Measurements from ENCODE around the gene AK3.
"Not testable (repeated sequence)": the region's sequence is repeated elsewhere in the genome, so short reads cannot be mapped to it uniquely, and the experiment has no call there.

AK3 gene

DNA sequence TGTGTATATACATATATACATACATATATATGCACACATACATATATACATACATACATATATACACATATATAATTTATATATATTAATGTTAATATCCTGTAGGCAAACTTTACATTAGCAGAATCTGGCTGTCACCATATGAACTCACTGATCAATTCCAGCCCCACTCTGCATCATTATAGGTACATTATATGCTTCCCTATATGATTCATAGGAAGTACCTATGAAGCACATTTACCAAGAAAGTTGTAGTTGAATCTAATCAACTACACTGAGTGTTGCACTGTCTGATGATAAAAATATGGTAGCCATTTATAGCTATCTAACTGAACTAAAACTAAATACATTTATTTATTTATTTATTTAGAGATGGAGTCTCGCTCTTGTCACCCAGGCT, 69.3 kb downstream of the AK3 start:
- no peak overlapping the region for H3K27ac Mint-ChIP-seq
- no peak overlapping the region for H3K4me3 Mint-ChIP-seq
- no peak for DNase-seq
- H3K4me1 Mint-ChIP-seq: peaks cover 38% of the 10 kb centered on the region
- no peaks in the 10 kb centered on the region for H3K9me3 Mint-ChIP-seq
- no peaks in the 10 kb centered on the region for H3K27me3 Mint-ChIP-seq
- peak; percentile 29 for ATAC-seq

DNA sequence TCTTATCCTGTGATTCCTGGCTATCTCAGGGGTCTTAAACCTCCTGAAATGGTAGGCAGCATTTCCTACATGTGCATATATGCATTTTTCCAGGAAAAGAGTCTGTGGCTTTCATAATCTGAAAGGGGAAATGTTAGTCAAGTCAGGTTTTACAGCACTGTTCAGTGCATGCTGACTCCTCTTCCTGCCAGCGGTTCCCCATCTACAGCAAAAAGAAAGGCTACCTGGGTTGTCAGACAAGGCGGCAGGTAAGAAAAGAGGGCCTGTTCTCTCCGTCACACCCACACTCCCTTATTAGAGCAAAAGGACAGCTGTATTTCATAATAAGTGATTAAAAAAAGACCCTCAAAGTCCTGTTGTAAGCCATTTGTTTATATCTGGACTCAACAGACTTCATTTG, 70.4 kb downstream of the AK3 start:
- peak overlapping the region; percentile 34 to 65 for H3K27ac Mint-ChIP-seq
- no peaks in the 10 kb centered on the region for H3K9me3 Mint-ChIP-seq
- peak overlapping the region; percentile 30 to 43 for H3K4me3 Mint-ChIP-seq
- H3K27me3 Mint-ChIP-seq: no peaks in the 10 kb centered on the region
- peaks cover 50% of the 10 kb centered on the region for H3K4me1 Mint-ChIP-seq
- DNase-seq (no peak), ATAC-seq (no peak)

DNA sequence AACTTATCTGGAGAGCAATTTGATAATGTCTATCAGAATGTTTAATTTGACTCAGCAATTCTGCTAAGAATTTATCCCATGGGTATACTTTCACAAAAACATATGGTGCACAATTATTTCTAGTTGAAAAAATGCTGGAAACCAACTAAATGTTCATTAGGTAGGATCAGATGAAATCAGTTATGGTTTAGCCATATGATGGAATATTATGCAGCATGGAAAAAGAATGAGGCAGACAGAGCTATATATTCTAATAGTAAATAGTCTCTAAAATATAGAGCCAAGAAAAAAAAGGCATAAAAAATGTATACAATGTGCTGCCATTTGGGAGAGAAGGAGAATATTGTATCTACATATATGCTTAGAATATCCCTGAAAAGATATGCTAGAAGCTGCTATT, 71.1 kb downstream of the AK3 start:
- Mint-ChIP-seq H3K9me3 (no peaks in the 10 kb centered on the region), H3K4me1 (peaks cover 57% of the 10 kb centered on the region), H3K27me3 (no peaks in the 10 kb centered on the region), H3K27ac (no peak overlapping the region), H3K4me3 (no peak overlapping the region)
- ATAC-seq (no peak), DNase-seq (no peak)

DNA sequence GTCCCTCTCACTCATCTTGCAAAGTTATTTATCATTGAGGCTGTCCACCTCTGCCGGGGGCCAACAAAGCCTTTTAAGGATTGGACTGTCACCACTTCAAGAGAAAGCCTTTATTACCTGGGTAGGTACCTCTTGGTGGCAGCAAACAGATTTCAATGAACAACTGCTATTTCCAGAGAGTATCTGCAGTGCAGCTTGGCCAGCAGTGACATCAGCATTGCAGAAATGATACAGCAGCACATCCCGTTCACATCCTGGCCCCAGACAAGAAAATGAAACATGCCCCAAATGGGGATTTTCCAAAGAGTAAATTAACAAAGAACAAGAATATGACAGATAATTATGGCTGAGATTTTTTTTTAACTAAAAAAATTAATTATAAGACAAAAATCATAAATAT, 72.4 kb downstream of the AK3 start:
- ATAC-seq (peak; percentile 70), DNase-seq (peak in 1 of 2 donors; percentile 20)
- Mint-ChIP-seq H3K4me3 (peak overlapping the region in 1 of 2 donors; percentile 9), H3K9me3 (no peaks in the 10 kb centered on the region), H3K27ac (no peak overlapping the region), H3K27me3 (no peaks in the 10 kb centered on the region), H3K4me1 (peaks cover 70% of the 10 kb centered on the region)

DNA sequence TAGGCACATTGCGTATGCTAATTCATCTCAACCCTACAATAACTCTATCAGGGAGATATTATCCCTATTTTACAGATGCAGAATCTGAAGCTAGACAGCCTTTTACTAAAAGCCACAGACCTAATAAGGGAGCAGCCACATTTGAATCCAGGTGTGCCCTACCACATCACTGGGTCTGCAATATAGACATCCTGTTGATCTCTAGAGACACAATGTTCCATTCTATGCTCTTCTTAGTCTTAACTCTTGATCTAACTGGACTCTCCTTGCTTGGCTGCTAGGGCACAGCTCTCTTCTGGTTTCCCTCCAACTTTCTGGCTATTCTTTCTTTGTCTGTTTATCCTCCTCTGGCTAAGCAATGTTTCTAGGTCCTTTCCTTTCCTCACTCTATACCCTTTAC, 73.3 kb downstream of the AK3 start:
- Mint-ChIP-seq H3K4me1 (peaks cover 79% of the 10 kb centered on the region), H3K9me3 (no peaks in the 10 kb centered on the region), H3K27me3 (no peaks in the 10 kb centered on the region), H3K4me3 (no peak overlapping the region), H3K27ac (no peak overlapping the region)
- ATAC-seq (no peak), DNase-seq (no peak)

DNA sequence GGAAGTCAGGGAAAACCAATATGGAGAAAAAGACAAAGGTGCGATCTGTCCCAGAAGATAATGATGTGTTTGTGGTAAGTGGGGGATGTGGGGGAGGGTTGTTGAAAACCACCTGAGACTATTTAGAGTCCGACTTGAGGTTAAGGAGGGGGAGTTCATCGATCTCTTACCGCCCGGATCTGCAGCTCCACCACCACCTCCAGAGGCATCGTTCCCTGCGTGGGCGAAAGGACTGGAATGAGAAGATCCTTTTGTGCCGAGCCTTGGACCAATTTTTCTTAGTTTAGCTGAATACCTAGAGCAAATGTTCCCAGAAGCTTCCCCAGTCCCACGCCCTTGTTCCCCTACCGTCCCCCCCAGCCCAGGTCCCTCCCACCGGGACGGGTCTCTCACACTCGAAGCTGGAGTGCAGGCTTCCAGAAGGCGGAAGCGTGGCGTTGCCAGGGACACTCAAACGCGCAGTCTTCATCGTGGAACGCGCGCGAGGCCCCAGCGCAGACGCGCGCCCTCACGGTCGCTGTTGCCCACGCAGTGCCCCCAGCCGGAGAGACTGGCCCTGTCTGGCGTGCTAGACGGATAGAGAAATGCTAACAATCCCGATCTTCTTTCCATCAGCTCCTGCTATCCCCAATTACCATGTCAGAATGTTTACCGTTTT, 74.8 kb downstream of the AK3 start, which contains the start of gene SPATA6L:
TSS of gene SPATA6L (minus strand) at position 439 of the 658 bp plus-strand sequence. CDS start at position 209, 230 bp downstream.
- peak within 1 kb of the TSS; percentile 86 to 89 for H3K4me3 Mint-ChIP-seq
- DNase-seq (peak; percentile 27 to 37), ATAC-seq (peak; percentile 46)
- H3K27ac Mint-ChIP-seq: peak within 1 kb of the TSS; percentile 64 to 77
- no peaks in the 10 kb centered on the region for H3K27me3 Mint-ChIP-seq
- peaks cover 84% of the 10 kb centered on the region for H3K4me1 Mint-ChIP-seq
- H3K9me3 Mint-ChIP-seq: no peaks in the 10 kb centered on the region

DNA sequence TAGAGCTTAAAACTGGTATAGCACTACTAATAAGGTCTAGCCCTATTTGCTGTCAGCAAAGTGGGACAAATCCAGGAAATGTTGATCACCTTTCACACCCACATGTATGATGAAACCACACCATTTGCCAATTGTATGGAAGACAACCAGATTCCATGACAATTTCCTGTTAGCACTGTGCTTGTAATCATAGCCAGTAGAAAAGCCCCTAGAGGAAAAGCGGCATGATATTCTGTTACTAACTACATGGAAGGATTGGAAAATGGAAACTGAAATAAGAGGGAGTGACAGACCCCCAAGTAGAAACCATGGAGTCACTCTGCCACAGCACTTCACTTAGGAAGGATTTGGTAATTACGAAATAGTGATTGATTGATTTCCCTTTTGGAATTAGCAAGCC, 75.6 kb downstream of the AK3 start:
- Mint-ChIP-seq H3K4me3 (peak overlapping the region; percentile 86 to 89), H3K9me3 (no peaks in the 10 kb centered on the region), H3K27me3 (no peaks in the 10 kb centered on the region), H3K4me1 (peaks cover 80% of the 10 kb centered on the region), H3K27ac (no peak overlapping the region)
- DNase-seq (no peak), ATAC-seq (no peak)

DNA sequence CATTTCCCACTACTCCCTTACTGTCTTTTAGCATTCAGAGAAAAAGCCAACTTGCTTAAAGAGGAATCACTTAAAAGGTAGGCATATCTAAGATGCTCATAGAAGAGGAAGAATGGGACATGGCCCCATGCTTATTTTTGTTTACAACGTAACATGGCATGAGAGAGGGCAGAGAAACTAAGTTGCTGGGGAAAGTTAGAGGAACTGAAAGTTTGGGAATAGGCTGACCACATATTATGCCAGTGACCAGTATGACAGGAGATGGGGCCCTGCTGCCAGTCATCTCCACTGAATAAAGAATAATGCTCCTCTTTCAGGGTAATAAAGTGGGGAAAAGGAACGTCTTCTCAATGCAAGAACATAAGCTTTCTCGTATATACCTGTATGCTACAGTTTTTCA, 77.0 kb downstream of the AK3 start:
- H3K27ac Mint-ChIP-seq: no peak overlapping the region
- peaks cover 74% of the 10 kb centered on the region for H3K4me1 Mint-ChIP-seq
- no peak for ATAC-seq
- no peak for DNase-seq
- peak overlapping the region; percentile 49 to 96 for H3K4me3 Mint-ChIP-seq
- H3K9me3 Mint-ChIP-seq: no peaks in the 10 kb centered on the region
- H3K27me3 Mint-ChIP-seq: no peaks in the 10 kb centered on the region

DNA sequence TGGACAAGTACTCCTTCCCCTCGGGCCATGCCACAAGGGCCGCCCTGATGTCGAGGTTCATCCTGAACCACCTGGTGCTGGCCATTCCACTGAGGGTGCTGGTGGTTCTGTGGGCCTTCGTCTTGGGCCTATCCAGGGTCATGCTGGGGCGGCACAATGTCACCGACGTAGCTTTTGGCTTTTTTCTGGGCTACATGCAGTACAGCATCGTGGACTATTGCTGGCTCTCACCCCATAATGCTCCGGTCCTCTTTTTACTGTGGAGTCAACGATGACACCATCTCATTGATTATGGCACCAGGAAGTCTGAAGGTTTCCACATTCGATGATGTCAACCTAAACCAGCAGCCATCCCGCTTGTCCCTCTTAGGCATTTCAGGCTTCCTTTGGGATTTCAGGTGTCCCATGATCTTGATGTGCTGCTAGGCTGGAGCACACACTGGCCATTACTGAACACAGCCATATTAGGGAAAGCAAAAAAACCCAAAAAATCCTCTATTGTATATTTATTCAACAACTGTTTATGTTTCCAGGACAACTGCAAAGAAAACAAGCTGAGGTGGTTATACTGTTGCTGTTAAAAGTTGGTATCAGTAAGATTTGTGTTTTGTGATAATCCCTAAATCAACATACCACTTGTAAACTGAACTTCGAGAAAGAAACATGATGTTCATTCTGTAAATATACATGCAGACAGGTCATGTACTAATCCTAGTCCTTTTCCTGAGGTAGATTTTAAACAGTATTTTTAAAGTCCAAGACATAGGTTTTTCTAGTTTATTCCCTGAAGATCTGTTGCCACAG, 77.8 kb downstream of the AK3 start:
- peak; percentile 27 for ATAC-seq
- no peaks in the 10 kb centered on the region for H3K9me3 Mint-ChIP-seq
- DNase-seq: no peak
- H3K27me3 Mint-ChIP-seq: no peaks in the 10 kb centered on the region
- peaks cover 67% of the 10 kb centered on the region for H3K4me1 Mint-ChIP-seq
- H3K27ac Mint-ChIP-seq: peak overlapping the region; percentile 77 to 85
- peak overlapping the region; percentile 89 to 96 for H3K4me3 Mint-ChIP-seq

DNA sequence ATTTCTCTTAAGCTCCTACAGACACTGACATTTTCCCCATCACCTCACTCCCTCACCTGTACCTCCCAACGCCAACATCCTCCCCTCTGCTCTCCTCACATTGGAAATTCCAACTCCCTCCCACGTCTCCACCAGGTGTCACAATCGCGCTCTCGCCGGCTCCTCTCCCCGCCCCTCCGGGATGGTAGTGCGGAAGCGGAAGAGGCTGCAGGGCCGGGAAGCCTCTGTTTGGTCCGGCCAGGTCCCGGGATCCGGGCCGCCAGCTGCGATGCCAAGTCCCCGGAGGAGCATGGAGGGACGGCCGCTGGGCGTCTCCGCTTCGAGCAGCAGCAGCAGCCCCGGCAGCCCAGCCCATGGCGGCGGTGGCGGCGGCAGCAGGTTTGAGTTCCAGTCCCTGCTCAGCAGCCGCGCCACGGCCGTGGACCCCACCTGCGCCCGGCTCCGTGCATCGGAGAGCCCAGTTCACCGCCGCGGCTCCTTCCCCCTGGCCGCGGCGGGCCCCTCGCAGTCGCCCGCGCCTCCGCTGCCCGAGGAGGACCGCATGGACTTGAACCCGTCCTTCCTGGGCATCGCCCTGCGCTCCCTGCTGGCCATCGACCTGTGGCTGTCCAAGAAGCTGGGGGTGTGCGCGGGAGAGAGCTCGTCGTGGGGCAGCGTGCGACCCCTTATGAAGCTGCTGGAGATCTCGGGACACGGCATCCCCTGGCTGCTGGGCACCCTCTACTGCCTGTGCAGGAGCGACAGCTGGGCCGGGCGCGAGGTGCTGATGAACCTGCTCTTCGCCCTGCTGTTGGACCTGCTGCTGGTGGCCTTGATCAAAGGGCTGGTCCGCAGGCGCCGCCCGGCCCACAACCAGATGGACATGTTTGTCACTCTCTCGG, 78.7 kb downstream of the AK3 start, which contains the start of gene PLPP6:
TSS of gene PLPP6 (plus strand) at position 187 of the 881 bp plus-strand sequence. CDS start at position 269, 82 bp downstream.
- Mint-ChIP-seq H3K27me3 (no peaks in the 10 kb centered on the region), H3K9me3 (no peaks in the 10 kb centered on the region), H3K4me1 (peaks cover 59% of the 10 kb centered on the region), H3K4me3 (peak within 1 kb of the TSS; percentile 89 to 96), H3K27ac (peak within 1 kb of the TSS; percentile 77 to 93)
- DNase-seq (peak; percentile 62 to 72), ATAC-seq (peak; percentile 81)

DNA sequence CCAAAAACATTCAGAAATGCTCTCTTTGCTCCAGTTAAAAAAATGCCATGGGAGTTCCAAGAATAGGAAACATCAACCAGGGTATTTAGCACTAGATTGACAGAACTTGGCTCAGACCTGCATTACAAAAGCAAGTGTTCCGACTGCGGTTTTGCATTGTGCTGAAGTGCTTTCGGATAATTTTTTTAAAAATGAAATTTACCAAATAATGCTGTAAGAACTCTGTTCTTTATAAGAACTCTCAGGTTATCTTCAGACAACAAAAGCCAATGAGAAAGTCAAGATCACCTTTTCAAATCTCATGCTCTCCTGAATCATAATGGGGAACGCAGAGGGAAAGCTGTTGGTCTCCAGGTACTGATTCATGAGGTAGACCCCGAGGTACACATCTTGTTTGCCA, 79.4 kb downstream of the AK3 start:
- no peak for DNase-seq
- peak overlapping the region; percentile 8 to 93 for H3K27ac Mint-ChIP-seq
- no peaks in the 10 kb centered on the region for H3K9me3 Mint-ChIP-seq
- no peaks in the 10 kb centered on the region for H3K27me3 Mint-ChIP-seq
- H3K4me3 Mint-ChIP-seq: peak overlapping the region; percentile 89 to 96
- H3K4me1 Mint-ChIP-seq: peaks cover 51% of the 10 kb centered on the region
- ATAC-seq: no peak

DNA sequence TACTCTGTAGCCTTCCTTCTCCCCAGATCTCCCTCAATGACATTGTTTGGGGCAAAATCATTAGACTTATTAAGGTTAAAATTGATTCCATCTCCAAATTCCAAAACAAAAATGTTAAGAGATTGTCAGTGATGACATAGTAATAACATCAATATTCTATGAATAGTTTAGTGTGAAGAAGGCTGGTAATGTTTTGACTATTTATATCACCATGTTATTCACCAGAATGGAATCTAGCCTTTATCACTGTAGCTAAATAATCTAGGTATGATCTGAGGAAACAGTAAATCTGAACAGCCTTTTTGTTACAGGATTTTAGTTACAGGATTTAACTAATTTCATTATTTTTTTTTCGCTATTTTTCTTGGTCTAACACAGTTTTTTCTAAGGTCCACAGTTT, 79.8 kb downstream of the AK3 start:
- ATAC-seq (no peak), DNase-seq (no peak)
- Mint-ChIP-seq H3K27me3 (no peaks in the 10 kb centered on the region), H3K27ac (no peak overlapping the region), H3K4me1 (peaks cover 47% of the 10 kb centered on the region), H3K4me3 (peak overlapping the region; percentile 89 to 96), H3K9me3 (no peaks in the 10 kb centered on the region)

DNA sequence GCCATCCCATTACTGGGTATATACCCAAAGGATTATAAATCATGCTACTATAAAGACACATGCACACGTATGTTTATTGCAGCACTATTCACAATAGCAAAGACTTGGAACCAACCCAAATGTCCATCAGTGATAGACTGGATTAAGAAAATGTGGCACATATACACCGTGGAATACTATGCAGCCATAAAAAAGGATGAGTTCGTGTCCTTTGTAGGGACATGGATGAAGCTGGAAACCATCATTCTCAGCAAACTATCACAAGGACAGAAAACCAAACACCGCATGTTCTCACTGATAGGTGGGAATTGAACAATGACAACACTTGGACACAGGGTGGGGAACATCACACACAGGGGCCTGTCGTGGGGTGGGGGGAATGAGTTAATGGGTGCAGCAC, 80.3 kb downstream of the AK3 start:
- H3K4me1 Mint-ChIP-seq: peaks cover 42% of the 10 kb centered on the region
- H3K27ac Mint-ChIP-seq, DNase-seq, H3K27me3 Mint-ChIP-seq, H3K4me3 Mint-ChIP-seq, ATAC-seq, H3K9me3 Mint-ChIP-seq: not testable (repeated sequence)

Measured in stimulated activated naive CD8-positive, alpha-beta T cell treated with anti-CD3 and anti-CD28 coated beads, Interleukin-15, amount 100 ng/mL, for 72 hours (primary cell).